Trophoblast cell (in vitro differentiated cells and primary cell): ENCODE results near the gene PIBF1.
A peak's percentile ranks its signal among the peaks of the same experiment; 100 is the strongest.

Source experiments
- DNase-seq, 2 donors: peaks; one replicate each; pipeline ENCODE4 v3.0.0-alpha.2; 2016
- H2AFZ ChIP-seq: 2 replicates; pipeline ENCODE4 v1.6.1; 2013; ENCODE audit warnings: low read length, moderate library complexity, mild to moderate bottlenecking; ENCODE audit not compliant: insufficient read depth, poor library complexity
- H2AK5ac ChIP-seq: 2 replicates; pipeline ENCODE4 v1.6.1; 2013; ENCODE audit warnings: mild to moderate bottlenecking, low read length
- H2BK120ac ChIP-seq: 2 replicates; pipeline ENCODE4 v1.6.1; 2013; ENCODE audit warnings: low read length, mild to moderate bottlenecking, moderate library complexity; ENCODE audit not compliant: insufficient read depth, poor library complexity
- H2BK12ac ChIP-seq: 2 replicates; pipeline ENCODE4 v1.6.1; 2013; ENCODE audit warnings: mild to moderate bottlenecking, low read length, moderate library complexity
- H2BK5ac ChIP-seq: 2 replicates; pipeline ENCODE4 v1.6.1; 2013; ENCODE audit warnings: low read length, low read depth, moderate library complexity, mild to moderate bottlenecking; ENCODE audit not compliant: poor library complexity
- H3K14ac ChIP-seq: 2 replicates; pipeline ENCODE4 v1.6.1; 2013; ENCODE audit warnings: mild to moderate bottlenecking, low read length
- H3K18ac ChIP-seq: 2 replicates; pipeline ENCODE4 v1.6.1; 2013; ENCODE audit warnings: mild to moderate bottlenecking, low read length
- H3K23ac ChIP-seq: 2 replicates; pipeline ENCODE4 v1.6.1; 2013; ENCODE audit warnings: low read length
- H3K27ac ChIP-seq: 2 replicates; pipeline ENCODE4 v1.5.1; 2013; ENCODE audit warnings: low read depth, mild to moderate bottlenecking, inconsistent platforms, low read length, moderate library complexity
- H3K27me3 ChIP-seq: 2 replicates; pipeline ENCODE4 v1.6.1; 2013; ENCODE audit warnings: inconsistent platforms, mild to moderate bottlenecking, low read length, moderate library complexity; ENCODE audit not compliant: insufficient read depth
- H3K36me3 ChIP-seq, 2 experiments: 1 replicate in 1 of 2; 2 replicates in 1 of 2; pipeline ENCODE4 v1.6.1; 2013; ENCODE audit warnings: low read length in 2 of 2, mild to moderate bottlenecking in 2 of 2, moderate library complexity in 1 of 2; ENCODE audit not compliant: insufficient read depth in 2 of 2, control insufficient read depth in 1 of 2
- H3K4ac ChIP-seq: 2 replicates; pipeline ENCODE4 v1.6.1; 2013; ENCODE audit warnings: low read depth, mild to moderate bottlenecking, low read length, moderate library complexity
- H3K4me1 ChIP-seq, 2 experiments: 1 replicate in 1 of 2; 2 replicates in 1 of 2; pipeline ENCODE4 v1.6.1; 2013; ENCODE audit warnings: low read length in 2 of 2, mild to moderate bottlenecking in 2 of 2, moderate library complexity in 1 of 2; ENCODE audit not compliant: insufficient read depth in 2 of 2, control insufficient read depth in 1 of 2
- H3K4me2 ChIP-seq: 2 replicates; pipeline ENCODE4 v1.6.1; 2013; ENCODE audit warnings: inconsistent platforms, mild to moderate bottlenecking, low read length, moderate library complexity
- H3K4me3 ChIP-seq: 2 replicates; pipeline ENCODE4 v1.5.1; 2013; ENCODE audit warnings: mild to moderate bottlenecking, low read depth, low read length, inconsistent platforms
- H3K79me1 ChIP-seq: one replicate; pipeline ENCODE4 v1.6.1; 2013; ENCODE audit warnings: low read length
- H3K79me2 ChIP-seq: 2 replicates; pipeline ENCODE4 v1.6.1; 2013; ENCODE audit warnings: low read length, mild to moderate bottlenecking; ENCODE audit not compliant: control insufficient read depth, insufficient read depth, poor library complexity
- H3K9ac ChIP-seq: 2 replicates; pipeline ENCODE4 v1.6.1; 2013; ENCODE audit warnings: mild to moderate bottlenecking, low read length
- H3K9me3 ChIP-seq: 2 replicates; pipeline ENCODE4 v1.6.1; 2013; ENCODE audit warnings: low read depth, mild to moderate bottlenecking, control low read depth, inconsistent platforms, low read length; ENCODE audit not compliant: insufficient read depth
- H4K12ac ChIP-seq: 2 replicates; pipeline ENCODE4 v1.6.1; 2013; ENCODE audit warnings: low read depth, mild to moderate bottlenecking, low read length, moderate library complexity
- H4K8ac ChIP-seq: 2 replicates; pipeline ENCODE4 v1.6.1; 2013; ENCODE audit warnings: low read depth, mild to moderate bottlenecking, low read length, moderate library complexity
- H4K91ac ChIP-seq: one replicate; pipeline ENCODE4 v1.6.1; 2013; ENCODE audit warnings: low read depth, mild to moderate bottlenecking, low read length, moderate library complexity
- WGBS: extraction: QIAGEN DNeasy Blood & Tissue Kit; methylation state at CpG from one replicate; pipeline ENCODE4 v1.1.7; 2013; ENCODE audit warnings: missing lambda C conversion rate; ENCODE audit not compliant: insufficient read length, insufficient coverage; ENCODE audit errors: extremely low coverage; 5-methylcytosine and 5-hydroxymethylcytosine counted together

The PIBF1 gene

GRCh38 chr13:72952529-72953141 lies 170.7 kb downstream of the PIBF1 start:
- no peak overlapping the region for H3K4me3 ChIP-seq
- no peak overlapping the region for H2BK5ac ChIP-seq
- H4K12ac ChIP-seq: no peak overlapping the region
- DNase-seq: peak in 1 of 2 donors; percentile 32
- no peaks in the 10 kb centered on the region for H3K79me1 ChIP-seq
- no peak overlapping the region for H2BK120ac ChIP-seq
- no peaks in the 10 kb centered on the region for H3K27me3 ChIP-seq
- no peak overlapping the region for H2BK12ac ChIP-seq
- no peak overlapping the region for H4K8ac ChIP-seq
- H2AK5ac ChIP-seq: no peak overlapping the region
- H4K91ac ChIP-seq: no peak overlapping the region
- H3K4ac ChIP-seq: no peak overlapping the region
- H3K9ac ChIP-seq: no peak overlapping the region
- no peaks in the 10 kb centered on the region for H3K9me3 ChIP-seq
- H3K4me2 ChIP-seq: no peak overlapping the region
- no peaks in the 10 kb centered on the region for H3K36me3 ChIP-seq
- H2AFZ ChIP-seq: no peak overlapping the region
- no peak overlapping the region for H3K18ac ChIP-seq
- H3K14ac ChIP-seq: no peak overlapping the region
- no CpG with 5 or more reads among the region's 1 CpG for WGBS
- H3K27ac ChIP-seq: no peak overlapping the region
- H3K23ac ChIP-seq: no peak overlapping the region
- no peaks in the 10 kb centered on the region for H3K79me2 ChIP-seq
- H3K4me1 ChIP-seq: no peaks in the 10 kb centered on the region

- no peak overlapping the region for H2BK12ac ChIP-seq
- H3K79me1 ChIP-seq: no peaks in the 10 kb centered on the region
- H4K12ac ChIP-seq: no peak overlapping the region
- H3K4me3 ChIP-seq: no peak overlapping the region
- no peak overlapping the region for H3K23ac ChIP-seq
- no peak overlapping the region for H4K8ac ChIP-seq
- no peak overlapping the region for H3K4me2 ChIP-seq
- H2AFZ ChIP-seq: no peak overlapping the region
- no peaks in the 10 kb centered on the region for H3K79me2 ChIP-seq
- H3K9ac ChIP-seq: no peak overlapping the region
- no peak overlapping the region for H4K91ac ChIP-seq
- H3K36me3 ChIP-seq: no peaks in the 10 kb centered on the region
- H3K27me3 ChIP-seq: no peaks in the 10 kb centered on the region
- H3K4ac ChIP-seq: no peak overlapping the region
- H3K27ac ChIP-seq: no peak overlapping the region
- no peak overlapping the region for H2BK5ac ChIP-seq
- no peaks in the 10 kb centered on the region for H3K4me1 ChIP-seq
- WGBS: no CpG with 5 or more reads among the region's 6 CpGs
- no peak overlapping the region for H2AK5ac ChIP-seq
- no peak overlapping the region for H3K14ac ChIP-seq
- H3K9me3 ChIP-seq: no peaks in the 10 kb centered on the region
- H2BK120ac ChIP-seq: no peak overlapping the region
- DNase-seq: peak; percentile 96 to 99
- no peak overlapping the region for H3K18ac ChIP-seq
Measured at GRCh38 chr13:72953391-72953965, 171.5 kb downstream of the PIBF1 start.

GRCh38 chr13:72959643-72960042 lies 177.7 kb downstream of the PIBF1 start:
- Histone ChIP-seq H2AFZ (no peak overlapping the region), H3K4ac (no peak overlapping the region), H3K14ac (no peak overlapping the region), H3K79me2 (no peaks in the 10 kb centered on the region), H3K23ac (no peak overlapping the region), H3K9ac (no peak overlapping the region), H3K4me2 (no peak overlapping the region), H3K27ac (no peak overlapping the region), H2AK5ac (no peak overlapping the region), H2BK12ac (no peak overlapping the region), H2BK5ac (no peak overlapping the region), H3K36me3 (no peaks in the 10 kb centered on the region), H3K4me1 (peaks cover 0 to 3% of the 10 kb centered on the region in 2 experiments), H2BK120ac (no peak overlapping the region), H4K8ac (no peak overlapping the region), H3K27me3 (no peaks in the 10 kb centered on the region), H3K4me3 (no peak overlapping the region), H4K91ac (no peak overlapping the region), H3K79me1 (peaks cover 1% of the 10 kb centered on the region), H3K18ac (no peak overlapping the region), H4K12ac (no peak overlapping the region), H3K9me3 (no peaks in the 10 kb centered on the region)
- peak in 1 of 2 donors; percentile 24 for DNase-seq
- WGBS: no CpG with 5 or more reads among the region's 1 CpG

- H3K18ac ChIP-seq: no peak overlapping the region
- no CpG with 5 or more reads among the region's 4 CpGs for WGBS
- H3K79me2 ChIP-seq: no peaks in the 10 kb centered on the region
- no peaks in the 10 kb centered on the region for H3K27me3 ChIP-seq
- no peak overlapping the region for H3K4ac ChIP-seq
- H3K4me1 ChIP-seq: peaks cover 0 to 3% of the 10 kb centered on the region in 2 experiments
- H3K4me2 ChIP-seq: no peak overlapping the region
- H3K27ac ChIP-seq: no peak overlapping the region
- H3K4me3 ChIP-seq: no peak overlapping the region
- H2AK5ac ChIP-seq: no peak overlapping the region
- DNase-seq: no peak
- H4K12ac ChIP-seq: no peak overlapping the region
- no peak overlapping the region for H3K14ac ChIP-seq
- no peaks in the 10 kb centered on the region for H3K36me3 ChIP-seq
- H2BK12ac ChIP-seq: no peak overlapping the region
- H2BK5ac ChIP-seq: no peak overlapping the region
- H3K9ac ChIP-seq: no peak overlapping the region
- H3K23ac ChIP-seq: no peak overlapping the region
- H3K9me3 ChIP-seq: no peaks in the 10 kb centered on the region
- no peak overlapping the region for H2BK120ac ChIP-seq
- no peak overlapping the region for H4K8ac ChIP-seq
- H2AFZ ChIP-seq: no peak overlapping the region
- peaks cover 1% of the 10 kb centered on the region for H3K79me1 ChIP-seq
- H4K91ac ChIP-seq: peak overlapping the region; percentile 35
Measured at GRCh38 chr13:72960114-72960513, 178.2 kb downstream of the PIBF1 start.
